Caco-2 (cell line): ENCODE measurements around the gene CDK15. TPM values are rescaled to one million over a fixed set of nuclear protein-coding genes. Genes with fewer than 3 reads are reported as not detected.

Experiments
- BruUV-seq: library from RNA; stranded (reverse); fragments of 400-500 nt; replicated peaks from 2 replicates; lab custom pipeline; 2021; lab: Mats Ljungman, UMichigan
- CTCF ChIA-PET: fragments of 300-600 bp; sonication (Branson Sonifier 250); formaldehyde crosslinking; loops from one replicate; lab custom pipeline; 2022; ENCODE audit warnings: antibody characterized with exemption; lab: Charles Lee
- POLR2A ChIA-PET: fragments of 300-600 bp; sonication (Branson Sonifier 250); formaldehyde crosslinking; loops from one replicate; lab custom pipeline; 2022; ENCODE audit warnings: antibody characterized with exemption; lab: Charles Lee
- DNase-seq, 2 experiments: peaks; one replicate each; pipeline versions ENCODE4 v3.0.0 to v3.0.0-alpha.2; 2020 to 2022
- H3K27me3 ChIP-seq: replicated peaks from 2 replicates; pipeline ENCODE4 v1.6.0; 2011; ENCODE audit warnings: low read length; ENCODE audit not compliant: control insufficient read depth, insufficient read depth
- H3K36me3 ChIP-seq: 2 replicates; pipeline ENCODE4 v1.5.1; 2011; ENCODE audit warnings: low read length; ENCODE audit not compliant: control insufficient read depth, insufficient read depth
- H3K4me1 ChIP-seq: fragments of 250-450 bp; sonication (Bioruptor Pico); 2 replicates; pipeline ENCODE4 v1.5.1; 2020; ENCODE audit warnings: mild to moderate bottlenecking
- H3K4me3 ChIP-seq: 2 replicates; pipeline ENCODE4 v1.5.1; 2011; ENCODE audit warnings: low read depth, mild to moderate bottlenecking, control low read depth, low read length
- H3K9me3 ChIP-seq: fragments of 250-450 bp; sonication (Bioruptor Pico); 2 replicates; pipeline ENCODE4 v1.5.1; 2020; ENCODE audit warnings: mild to moderate bottlenecking, moderate library complexity
- H3K27ac Mint-ChIP-seq: one replicate; pipeline ENCODE4 v1.8.0; 2022; ENCODE audit warnings: mixed read lengths; ENCODE audit not compliant: unreplicated experiment
- H3K27me3 Mint-ChIP-seq: one replicate; pipeline ENCODE4 v1.8.0; 2022; ENCODE audit warnings: mixed read lengths; ENCODE audit not compliant: insufficient read depth, unreplicated experiment
- H3K36me3 Mint-ChIP-seq: one replicate; pipeline ENCODE4 v1.8.0; 2022; ENCODE audit warnings: mild to moderate bottlenecking, mixed read lengths; ENCODE audit not compliant: insufficient read depth, unreplicated experiment
- H3K4me1 Mint-ChIP-seq: one replicate; pipeline ENCODE4 v1.8.0; 2022; ENCODE audit warnings: low read depth, mixed read lengths; ENCODE audit not compliant: unreplicated experiment
- H3K4me3 Mint-ChIP-seq: one replicate; pipeline ENCODE4 v1.8.0; 2022; ENCODE audit warnings: mild to moderate bottlenecking, moderate library complexity, mixed read lengths; ENCODE audit not compliant: unreplicated experiment
- H3K9me3 Mint-ChIP-seq: one replicate; pipeline ENCODE4 v1.8.0; 2022; ENCODE audit warnings: mixed read lengths; ENCODE audit not compliant: unreplicated experiment
- CTCF ChIP-seq, 2 experiments: fragments of 200-600 bp in 1 of 2; IDR thresholded peaks; 1 replicate in 1 of 2; 2 replicates in 1 of 2; pipeline versions ENCODE4 v1.5.1 to v1.8.0; 2011 to 2022; ENCODE audit warnings: antibody characterized with exemption in 1 of 2, control low read depth in 1 of 2, inconsistent platforms in 1 of 2, low read depth in 1 of 2, low read length in 1 of 2, mild to moderate bottlenecking in 1 of 2, moderate library complexity in 1 of 2; ENCODE audit not compliant: insufficient read depth in 1 of 2, severe bottlenecking in 1 of 2, unreplicated experiment in 1 of 2
- intact Hi-C: fragments of 100-400 bp; cut with micrococcal nuclease; formaldehyde crosslinking; loops from one replicate; pipeline ENCODE4 v1.10.0; 2022; ENCODE audit not compliant: unreplicated experiment
- total RNA-seq: library from RNA; stranded (reverse); gene quantifications from 2 replicates; pipeline ENCODE4 v1.2.3, GENCODE V29; 2022

CDK15 gene
- total RNA-seq, 1 experiment from 2014 or later = not detected

GRCh38 chr2:201931475-201931874 is 125.1 kb downstream of the CDK15 start:
- peaks cover 17% of the 10 kb centered on the region for H3K4me1 Mint-ChIP-seq
- Histone ChIP-seq H3K9me3 (no peaks in the 10 kb centered on the region), H3K4me3 (no peak overlapping the region), H3K27me3 (no peaks in the 10 kb centered on the region), H3K4me1 (peaks cover 8% of the 10 kb centered on the region), H3K36me3 (no peaks in the 10 kb centered on the region)
- no TSS peak for BruUV-seq
- no peak overlapping the region for H3K27ac Mint-ChIP-seq
- H3K9me3 Mint-ChIP-seq = peaks cover 13% of the 10 kb centered on the region
- H3K36me3 Mint-ChIP-seq = no peaks in the 10 kb centered on the region
- CTCF ChIA-PET = no interaction called here
- no peak for TF ChIP-seq CTCF (IDR thresholded peaks at IDR 0.05; ENCODE audit: insufficient read depth in 1 of 2, low read depth in 1 of 2, low read length in 1 of 2, severe bottlenecking in 1 of 2, unreplicated experiment in 1 of 2)
- intact Hi-C loops = no loop called here
- H3K4me3 Mint-ChIP-seq = no peak overlapping the region
- no peak for DNase-seq
- POLR2A ChIA-PET = no interaction called here
- H3K27me3 Mint-ChIP-seq = no peaks in the 10 kb centered on the region

- TF ChIP-seq CTCF (IDR thresholded peaks at IDR 0.05; ENCODE audit: insufficient read depth in 1 of 2, low read depth in 1 of 2, low read length in 1 of 2, severe bottlenecking in 1 of 2, unreplicated experiment in 1 of 2) = no peak
- no peak overlapping the region for H3K27ac Mint-ChIP-seq
- H3K4me3 Mint-ChIP-seq = no peak overlapping the region
- no peak overlapping the region for H3K4me3 ChIP-seq
- no peaks in the 10 kb centered on the region for H3K27me3 Mint-ChIP-seq
- H3K27me3 ChIP-seq = no peaks in the 10 kb centered on the region
- no TSS peak for BruUV-seq
- H3K9me3 ChIP-seq = no peaks in the 10 kb centered on the region
- H3K4me1 ChIP-seq = peaks cover 12% of the 10 kb centered on the region
- no peaks in the 10 kb centered on the region for H3K36me3 ChIP-seq
- H3K36me3 Mint-ChIP-seq = no peaks in the 10 kb centered on the region
- ChIA-PET POLR2A (no interaction called here), CTCF (no interaction called here)
- intact Hi-C loops = no loop called here
- peaks cover 21% of the 10 kb centered on the region for H3K4me1 Mint-ChIP-seq
- no peak for DNase-seq
- H3K9me3 Mint-ChIP-seq = peaks cover 13% of the 10 kb centered on the region
Measured at GRCh38 chr2:201931951-201932350, 125.6 kb downstream of the CDK15 start.

GRCh38 chr2:201932511-201932910 is 126.2 kb downstream of the CDK15 start:
- no peaks in the 10 kb centered on the region for H3K9me3 ChIP-seq
- intact Hi-C loops = no loop called here
- no peaks in the 10 kb centered on the region for H3K36me3 ChIP-seq
- ChIA-PET POLR2A (no interaction called here), CTCF (no interaction called here)
- DNase-seq = no peak
- H3K4me3 ChIP-seq = no peak overlapping the region
- no peak for TF ChIP-seq CTCF (IDR thresholded peaks at IDR 0.05; ENCODE audit: insufficient read depth in 1 of 2, low read depth in 1 of 2, low read length in 1 of 2, severe bottlenecking in 1 of 2, unreplicated experiment in 1 of 2)
- BruUV-seq = no TSS peak
- Mint-ChIP-seq H3K4me1 (peaks cover 27% of the 10 kb centered on the region), H3K4me3 (no peak overlapping the region), H3K27ac (no peak overlapping the region), H3K9me3 (peaks cover 13% of the 10 kb centered on the region), H3K36me3 (no peaks in the 10 kb centered on the region), H3K27me3 (no peaks in the 10 kb centered on the region)
- H3K27me3 ChIP-seq = no peaks in the 10 kb centered on the region
- peaks cover 18% of the 10 kb centered on the region for H3K4me1 ChIP-seq
